IMR-90 (cell line): ENCODE measurements around the gene ANKH. TPM values are rescaled to one million over a fixed set of nuclear protein-coding genes. Genes with fewer than 3 reads are reported as not detected.

ENCODE experiments used
- ATAC-seq: fragments of 200-7000 bp; cut with Tn5 transposase; 2 replicates; pipeline ENCODE4 v1.9.1; 2020; ENCODE audit warnings: low read depth, mild to moderate bottlenecking, moderate library complexity
- BruUV-seq: library from RNA; stranded (reverse); fragments of 400-500 nt; replicated peaks from 2 replicates; lab custom pipeline; 2021; lab: Mats Ljungman, UMichigan
- CTCF ChIA-PET: fragments of 300-600 bp; formaldehyde crosslinking; extraction: SDS; loops from one replicate; lab custom pipeline; 2021; ENCODE audit warnings: antibody characterized with exemption; lab: Yijun Ruan, JAX
- POLR2A ChIA-PET: fragments of 300-600 bp; sonication (Branson Sonifier 250); formaldehyde crosslinking; loops from one replicate; lab custom pipeline; 2022; ENCODE audit warnings: antibody characterized with exemption; ENCODE audit not compliant: unreplicated experiment; lab: Charles Lee
- DNase-seq: peaks from one replicate; pipeline ENCODE4 v3.0.0; 2013
- H2AFZ ChIP-seq: replicated peaks from 2 replicates; pipeline ENCODE3; 2013; ENCODE audit warnings: low read length, mild to moderate bottlenecking; ENCODE audit not compliant: poor library complexity
- H2AK5ac ChIP-seq: 2 replicates; pipeline ENCODE4 v1.6.1; 2013; ENCODE audit warnings: low read depth, low read length, inconsistent platforms
- H2AK9ac ChIP-seq: replicated peaks from 2 replicates; pipeline ENCODE3; 2013; ENCODE audit warnings: mild to moderate bottlenecking, low read depth, low read length, moderate library complexity; ENCODE audit not compliant: poor library complexity
- H2BK120ac ChIP-seq: 2 replicates; pipeline ENCODE4 v1.6.1; 2013; ENCODE audit warnings: low read depth, low read length, inconsistent platforms
- H2BK15ac ChIP-seq: 3 replicates; pipeline ENCODE4 v1.6.1; 2013; ENCODE audit warnings: low read depth, low read length, inconsistent platforms
- H2BK20ac ChIP-seq: 2 replicates; pipeline ENCODE4 v1.6.1; 2013; ENCODE audit warnings: low read depth, mild to moderate bottlenecking, inconsistent platforms, low read length, moderate library complexity
- H2BK5ac ChIP-seq: 2 replicates; pipeline ENCODE4 v1.6.1; 2013; ENCODE audit warnings: mild to moderate bottlenecking, low read depth, low read length, inconsistent platforms; ENCODE audit not compliant: poor library complexity, severe bottlenecking
- H3K14ac ChIP-seq: replicated peaks from 2 replicates; pipeline ENCODE4 v1.6.1; 2013; ENCODE audit warnings: low read depth, low read length, inconsistent platforms
- H3K18ac ChIP-seq: 2 replicates; pipeline ENCODE4 v1.6.1; 2013; ENCODE audit warnings: low read depth, low read length, control low read depth
- H3K23ac ChIP-seq: 2 replicates; pipeline ENCODE4 v1.6.1; 2013; ENCODE audit warnings: low read depth, low read length, inconsistent platforms
- H3K27ac ChIP-seq: 2 replicates; pipeline ENCODE4 v1.5.1; 2013; ENCODE audit warnings: mild to moderate bottlenecking, control low read depth, low read length; ENCODE audit not compliant: insufficient read depth
- H3K27me3 ChIP-seq: 2 replicates; pipeline ENCODE4 v1.6.1; 2013; ENCODE audit warnings: low read length; ENCODE audit not compliant: control insufficient read depth, insufficient read depth
- H3K36me3 ChIP-seq: 2 replicates; pipeline ENCODE4 v1.6.1; 2013; ENCODE audit warnings: low read length, mixed read lengths; ENCODE audit not compliant: control insufficient read depth, insufficient read depth
- H3K4ac ChIP-seq: 2 replicates; pipeline ENCODE4 v1.6.1; 2013; ENCODE audit warnings: low read depth, low read length, inconsistent platforms
- H3K4me1 ChIP-seq: 2 replicates; pipeline ENCODE4 v1.6.1; 2013; ENCODE audit warnings: low read length, mixed read lengths; ENCODE audit not compliant: control insufficient read depth, insufficient read depth
- H3K4me2 ChIP-seq: 2 replicates; pipeline ENCODE4 v1.6.1; 2013; ENCODE audit warnings: low read depth, mild to moderate bottlenecking, control low read depth, low read length, moderate library complexity
- H3K4me3 ChIP-seq: 2 replicates; pipeline ENCODE4 v1.5.1; 2013; ENCODE audit warnings: low read depth, mild to moderate bottlenecking, control low read depth, low read length, moderate library complexity; ENCODE audit not compliant: insufficient read depth
- H3K56ac ChIP-seq: 2 replicates; pipeline ENCODE4 v1.6.1; 2013; ENCODE audit warnings: low read length, inconsistent platforms; ENCODE audit not compliant: insufficient read depth; ENCODE audit errors: extremely low read depth
- H3K79me1 ChIP-seq, 2 experiments: 2 replicates each; pipeline ENCODE4 v1.6.1; 2013; ENCODE audit warnings: low read length in 2 of 2, inconsistent platforms in 1 of 2, low read depth in 1 of 2
- H3K9ac ChIP-seq: 2 replicates; pipeline ENCODE4 v1.6.1; 2013; ENCODE audit warnings: low read depth, low read length, control low read depth
- H3K9me1 ChIP-seq: 2 replicates; pipeline ENCODE4 v1.6.1; 2013; ENCODE audit warnings: low read length, inconsistent platforms; ENCODE audit not compliant: insufficient read depth
- H3K9me3 ChIP-seq: 2 replicates; pipeline ENCODE4 v1.6.1; 2013; ENCODE audit warnings: low read length; ENCODE audit not compliant: control insufficient read depth, insufficient read depth
- H4K20me1 ChIP-seq: 2 replicates; pipeline ENCODE4 v1.6.1; 2013; ENCODE audit warnings: low read length, inconsistent platforms; ENCODE audit not compliant: insufficient read depth
- H4K5ac ChIP-seq: 2 replicates; pipeline ENCODE4 v1.6.1; 2013; ENCODE audit warnings: mild to moderate bottlenecking, low read depth, low read length, control low read depth
- H4K8ac ChIP-seq, 2 experiments: 2 replicates each; pipeline ENCODE4 v1.6.1; 2013; ENCODE audit warnings: low read depth in 2 of 2, low read length in 2 of 2, control low read depth in 1 of 2, inconsistent platforms in 1 of 2
- H4K91ac ChIP-seq: 2 replicates; pipeline ENCODE4 v1.6.1; 2013; ENCODE audit warnings: low read depth, low read length, inconsistent platforms; ENCODE audit not compliant: insufficient read depth
- BHLHE40 ChIP-seq: fragments of 150-350 bp; IDR thresholded peaks from 2 replicates; pipeline ENCODE4 v1.6.1; 2016; ENCODE audit warnings: mild to moderate bottlenecking, low read depth, low read length
- CEBPB ChIP-seq: IDR thresholded peaks from 2 replicates; pipeline ENCODE4 v1.6.1; 2012; ENCODE audit warnings: low read depth, low read length, improper control_type of control experiment
- CHD1 ChIP-seq: IDR thresholded peaks from 2 replicates; pipeline ENCODE4 v1.6.1; 2012; ENCODE audit warnings: low read depth, low read length, improper control_type of control experiment
- FOS ChIP-seq: fragments of 150-350 bp; IDR thresholded peaks from 2 replicates; pipeline ENCODE4 v1.6.1; 2016; ENCODE audit warnings: low read depth, low read length
- MAFK ChIP-seq: IDR thresholded peaks from 2 replicates; pipeline ENCODE4 v1.6.1; 2012; ENCODE audit warnings: low read depth, low read length, improper control_type of control experiment
- MAZ ChIP-seq: IDR thresholded peaks from 2 replicates; pipeline ENCODE4 v1.6.1; 2012; ENCODE audit warnings: low read depth, mild to moderate bottlenecking, low read length, improper control_type of control experiment, moderate library complexity, borderline replicate concordance
- MXI1 ChIP-seq: IDR thresholded peaks from 2 replicates; pipeline ENCODE4 v1.6.1; 2012; ENCODE audit warnings: low read depth, mild to moderate bottlenecking, low read length, moderate library complexity, borderline replicate concordance
- NFE2L2 ChIP-seq: fragments of 150-350 bp; IDR thresholded peaks from 2 replicates; pipeline ENCODE4 v1.6.1; 2016; ENCODE audit warnings: low read depth, mild to moderate bottlenecking, low read length
- POLR2A ChIP-seq: IDR thresholded peaks from 2 replicates; pipeline ENCODE4 v1.6.1; 2012; ENCODE audit warnings: mild to moderate bottlenecking, low read depth, low read length
- RAD21 ChIP-seq: IDR thresholded peaks from 2 replicates; pipeline ENCODE4 v1.6.1; 2012; ENCODE audit warnings: low read length, improper control_type of control experiment
- RCOR1 ChIP-seq: IDR thresholded peaks from 2 replicates; pipeline ENCODE4 v1.6.1; 2012; ENCODE audit warnings: mild to moderate bottlenecking, low read length, improper control_type of control experiment; ENCODE audit not compliant: insufficient replicate concordance
- RFX5 ChIP-seq: IDR thresholded peaks from 2 replicates; pipeline ENCODE4 v1.8.0; 2012; ENCODE audit warnings: low read depth, mild to moderate bottlenecking, low read length, moderate library complexity
- SMC3 ChIP-seq: fragments of 150-350 bp; IDR thresholded peaks from 2 replicates; pipeline ENCODE4 v1.6.1; 2016; ENCODE audit warnings: low read depth, mild to moderate bottlenecking, antibody characterized with exemption, low read length, moderate library complexity
- WGBS, 2 experiments: methylation state at CpG; one replicate each; pipeline versions ENCODE4 v1.1.5 to v1.1.7; 2013; ENCODE audit warnings: missing lambda C conversion rate in 2 of 2; ENCODE audit not compliant: insufficient read length in 1 of 2; ENCODE audit errors: extremely low coverage in 2 of 2; 5-methylcytosine and 5-hydroxymethylcytosine counted together
- dilution Hi-C: fragments of 300-500 bp; cut with HindIII; formaldehyde crosslinking; loops from one replicate; pipeline ENCODE4 v1.14.3; 2018; ENCODE audit warnings: low sequenced_read_pairs; ENCODE audit not compliant: unreplicated experiment
- in situ Hi-C: fragments of 300-500 bp; cut with MboI; formaldehyde crosslinking; loops from 3 replicates; pipeline ENCODE4 v1.14.3; 2019; ENCODE audit warnings: low sequenced_read_pairs, inconsistent platforms, mixed read lengths
- intact Hi-C: fragments of 100-400 bp; cut with micrococcal nuclease; formaldehyde crosslinking; loops from 2 replicates; pipeline ENCODE4 v1.10.0; 2022
- polyA plus RNA-seq, 3 experiments: library from polyadenylated mRNA; depleted of rRNA; stranded (reverse); fragments of >200 nt; gene quantifications; 2 replicates each; pipeline ENCODE4 v1.2.3, GENCODE V29; 2012; ENCODE audit warnings: low replicate concordance in 1 of 3
- total RNA-seq: library from RNA; depleted of rRNA; stranded (reverse); fragments of >200 nt; gene quantifications from 2 replicates; pipeline ENCODE4 v1.2.3, GENCODE V29; 2012
- TF ChIP-seq, protein P1 (sequence below): fragments of 150-350 bp; IDR thresholded peaks from 2 replicates; pipeline ENCODE4 v1.6.1; 2016; ENCODE audit warnings: low read depth, mild to moderate bottlenecking, low read length, moderate library complexity, borderline replicate concordance
- TF ChIP-seq, protein P2 (sequence below): fragments of 150-350 bp; IDR thresholded peaks from 2 replicates; pipeline ENCODE4 v1.6.1; 2017; ENCODE audit warnings: mild to moderate bottlenecking, antibody characterized with exemption, low read length, low read depth
- TF ChIP-seq, protein P3 (sequence below): conservative IDR thresholded peaks from 2 replicates; pipeline ENCODE4 v1.5.1; 2012; ENCODE audit warnings: mild to moderate bottlenecking, low read depth, low read length, improper control_type of control experiment

The ANKH gene
- total and polyA plus RNA-seq, 2 of the 4 experiments (the other 2 are of a cell fraction): 5.2 to 17.2 TPM

GRCh38 chr5:14722923-14723322 lies 148.7 kb downstream of the ANKH start:
- intact Hi-C loops (no loop called here), dilution Hi-C loops (no loop called here), in situ Hi-C loops (loop anchor here (5.0 to 25.0 kb wide), 2 partner anchors 279 to 789 kb away; partner anchors contain the start of gene FBXL7)
- Histone ChIP-seq H2AK9ac (no peak overlapping the region), H3K79me1 (peaks cover 0 to 12% of the 10 kb centered on the region in 2 experiments; a peak in 1 of 4 replicates), H2BK15ac (no peak overlapping the region), H3K36me3 (no peaks in the 10 kb centered on the region; the same call in 1 of the 2 replicates), H2BK20ac (no peak overlapping the region), H3K27me3 (no peaks in the 10 kb centered on the region), H3K4me2 (no peak overlapping the region), H3K9me1 (peaks cover 26% of the 10 kb centered on the region), H3K14ac (no peak overlapping the region), H2AFZ (peak overlapping the region; percentile 24), H3K9ac (no peak overlapping the region), H3K4ac (no peak overlapping the region), H3K4me3 (no peak overlapping the region), H4K8ac (no peak overlapping the region), H2BK120ac (no peak overlapping the region), H2BK5ac (no peak overlapping the region), H3K23ac (no peak overlapping the region), H4K91ac (no peak overlapping the region), H4K20me1 (no peaks in the 10 kb centered on the region), H3K9me3 (no peaks in the 10 kb centered on the region), H3K56ac (no peak overlapping the region), H4K5ac (no peak overlapping the region), H3K18ac (no peak overlapping the region; the same call in 1 of the 2 replicates), H3K4me1 (peaks cover 21% of the 10 kb centered on the region), H3K27ac (no peak overlapping the region), H2AK5ac (peak overlapping the region; percentile 45; the same call in 1 of the 2 replicates)
- BruUV-seq: no TSS peak
- ChIA-PET CTCF (interaction anchor here (0.6 kb wide), 1 partner anchor 18 kb away, joined by 3 read pairs; no protein-coding TSS in a partner anchor), POLR2A (no interaction called here)
- no CpG with 5 or more reads among the region's 8 CpGs for WGBS, 2 experiments
- ATAC-seq: no peak
- DNase-seq: no peak
- TF ChIP-seq BHLHE40 (no peak), FOS (no peak), MXI1 (no peak), CEBPB (no peak), RAD21 (no peak), SMC3 (no peak), RCOR1 (no peak), POLR2A (no peak), NFE2L2 (no peak), MAFK (no peak), CHD1 (no peak), RFX5 (no peak), MAZ (no peak)
- TF ChIP-seq, protein P1, sequence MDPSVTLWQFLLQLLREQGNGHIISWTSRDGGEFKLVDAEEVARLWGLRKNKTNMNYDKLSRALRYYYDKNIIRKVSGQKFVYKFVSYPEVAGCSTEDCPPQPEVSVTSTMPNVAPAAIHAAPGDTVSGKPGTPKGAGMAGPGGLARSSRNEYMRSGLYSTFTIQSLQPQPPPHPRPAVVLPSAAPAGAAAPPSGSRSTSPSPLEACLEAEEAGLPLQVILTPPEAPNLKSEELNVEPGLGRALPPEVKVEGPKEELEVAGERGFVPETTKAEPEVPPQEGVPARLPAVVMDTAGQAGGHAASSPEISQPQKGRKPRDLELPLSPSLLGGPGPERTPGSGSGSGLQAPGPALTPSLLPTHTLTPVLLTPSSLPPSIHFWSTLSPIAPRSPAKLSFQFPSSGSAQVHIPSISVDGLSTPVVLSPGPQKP: no peak
- TF ChIP-seq, protein P2, sequence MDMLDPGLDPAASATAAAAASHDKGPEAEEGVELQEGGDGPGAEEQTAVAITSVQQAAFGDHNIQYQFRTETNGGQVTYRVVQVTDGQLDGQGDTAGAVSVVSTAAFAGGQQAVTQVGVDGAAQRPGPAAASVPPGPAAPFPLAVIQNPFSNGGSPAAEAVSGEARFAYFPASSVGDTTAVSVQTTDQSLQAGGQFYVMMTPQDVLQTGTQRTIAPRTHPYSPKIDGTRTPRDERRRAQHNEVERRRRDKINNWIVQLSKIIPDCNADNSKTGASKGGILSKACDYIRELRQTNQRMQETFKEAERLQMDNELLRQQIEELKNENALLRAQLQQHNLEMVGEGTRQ: no peak
- TF ChIP-seq, protein P3, sequence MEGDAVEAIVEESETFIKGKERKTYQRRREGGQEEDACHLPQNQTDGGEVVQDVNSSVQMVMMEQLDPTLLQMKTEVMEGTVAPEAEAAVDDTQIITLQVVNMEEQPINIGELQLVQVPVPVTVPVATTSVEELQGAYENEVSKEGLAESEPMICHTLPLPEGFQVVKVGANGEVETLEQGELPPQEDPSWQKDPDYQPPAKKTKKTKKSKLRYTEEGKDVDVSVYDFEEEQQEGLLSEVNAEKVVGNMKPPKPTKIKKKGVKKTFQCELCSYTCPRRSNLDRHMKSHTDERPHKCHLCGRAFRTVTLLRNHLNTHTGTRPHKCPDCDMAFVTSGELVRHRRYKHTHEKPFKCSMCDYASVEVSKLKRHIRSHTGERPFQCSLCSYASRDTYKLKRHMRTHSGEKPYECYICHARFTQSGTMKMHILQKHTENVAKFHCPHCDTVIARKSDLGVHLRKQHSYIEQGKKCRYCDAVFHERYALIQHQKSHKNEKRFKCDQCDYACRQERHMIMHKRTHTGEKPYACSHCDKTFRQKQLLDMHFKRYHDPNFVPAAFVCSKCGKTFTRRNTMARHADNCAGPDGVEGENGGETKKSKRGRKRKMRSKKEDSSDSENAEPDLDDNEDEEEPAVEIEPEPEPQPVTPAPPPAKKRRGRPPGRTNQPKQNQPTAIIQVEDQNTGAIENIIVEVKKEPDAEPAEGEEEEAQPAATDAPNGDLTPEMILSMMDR: no peak
